DND-41 (cell line): ENCODE measurements around the gene CNNM2.

ENCODE experiments used
- ATAC-seq: fragments of 200-7000 bp; cut with Tn5 transposase; 3 replicates; pipeline ENCODE4 v1.9.1; 2021; ENCODE audit warnings: low read depth; ENCODE audit not compliant: insufficient read depth
- DNase-seq: peaks from one replicate; pipeline ENCODE4 v3.0.0-alpha.2; 2020
- H2AFZ ChIP-seq: 2 replicates; pipeline ENCODE4 v1.6.0; 2012; ENCODE audit warnings: low read depth, low read length
- H3K27ac ChIP-seq: 2 replicates; pipeline ENCODE4 v1.5.1; 2012; ENCODE audit warnings: low read length, inconsistent platforms
- H3K27me3 ChIP-seq: fragments of 200-600 bp; sonication (generic); 2 replicates; pipeline ENCODE4 v1.6.0; 2012; ENCODE audit warnings: low read length, mild to moderate bottlenecking, inconsistent platforms; ENCODE audit not compliant: insufficient read depth, poor library complexity
- H3K36me3 ChIP-seq: 2 replicates; pipeline ENCODE4 v1.5.1; 2012; ENCODE audit warnings: low read length, inconsistent platforms; ENCODE audit not compliant: insufficient read depth
- H3K4me1 ChIP-seq: 2 replicates; pipeline ENCODE4 v1.5.1; 2012; ENCODE audit warnings: mild to moderate bottlenecking, low read length; ENCODE audit not compliant: insufficient read depth
- H3K4me2 ChIP-seq: 2 replicates; pipeline ENCODE4 v1.6.0; 2012; ENCODE audit warnings: mild to moderate bottlenecking, moderate library complexity, low read length, inconsistent platforms; ENCODE audit not compliant: insufficient read depth
- H3K4me3 ChIP-seq, 2 experiments: fragments of 200-600 bp in 1 of 2; shearing (Covaris generic) in 1 of 2; 2 replicates each; pipeline ENCODE4 v1.5.1; 2012 to 2016; ENCODE audit warnings: inconsistent platforms in 2 of 2, low read length in 2 of 2, mild to moderate bottlenecking in 2 of 2, low read depth in 1 of 2, moderate library complexity in 1 of 2
- H3K79me2 ChIP-seq: 2 replicates; pipeline ENCODE4 v1.6.0; 2012; ENCODE audit warnings: low read length, inconsistent platforms; ENCODE audit not compliant: insufficient read depth
- H3K9ac ChIP-seq: 2 replicates; pipeline ENCODE4 v1.6.0; 2012; ENCODE audit warnings: low read depth, mild to moderate bottlenecking, inconsistent platforms, low read length, moderate library complexity
- H3K9me3 ChIP-seq: 2 replicates; pipeline ENCODE4 v1.5.1; 2012; ENCODE audit warnings: low read length, moderate library complexity, mild to moderate bottlenecking, inconsistent platforms; ENCODE audit not compliant: insufficient read depth, severe bottlenecking
- H4K20me1 ChIP-seq: 2 replicates; pipeline ENCODE4 v1.6.0; 2012; ENCODE audit warnings: low read length; ENCODE audit not compliant: insufficient read depth
- EZH2 ChIP-seq: IDR thresholded peaks from 3 replicates; pipeline ENCODE4 v1.6.1; 2012; ENCODE audit warnings: borderline replicate concordance, low read depth, mild to moderate bottlenecking, moderate library complexity, low read length, inconsistent platforms; ENCODE audit not compliant: severe bottlenecking
- TF ChIP-seq, protein P1 (sequence below): IDR thresholded peaks from 2 replicates; pipeline ENCODE4 v1.5.1; 2012; ENCODE audit warnings: borderline replicate concordance, low read length, moderate library complexity, mild to moderate bottlenecking; ENCODE audit not compliant: poor library complexity, severe bottlenecking; ENCODE audit errors: extremely low read depth

The CNNM2 gene

DNA sequence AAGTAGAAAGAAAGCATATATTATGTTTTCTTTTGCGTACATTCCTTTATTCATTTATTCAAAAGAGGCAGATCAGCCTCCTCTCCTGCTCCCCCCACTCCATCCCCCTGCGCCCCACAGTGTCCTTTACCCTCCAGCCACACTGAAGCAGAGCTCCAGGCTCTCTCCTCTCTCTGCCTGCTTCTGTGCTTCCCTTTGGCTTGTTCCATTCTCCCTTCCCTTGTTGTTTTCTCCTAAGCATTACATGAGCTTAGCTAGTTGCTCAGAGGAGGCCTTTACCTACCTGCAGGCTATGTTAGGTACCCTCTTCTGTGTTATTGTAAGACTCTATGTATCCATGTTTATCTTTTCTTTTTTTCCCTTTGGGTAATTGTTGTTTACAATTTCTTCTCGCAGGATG lies 27.4 kb downstream of the CNNM2 start:
- Histone ChIP-seq H2AFZ (no peak overlapping the region), H3K9ac (no peak overlapping the region), H3K4me2 (no peak overlapping the region), H3K36me3 (no peaks in the 10 kb centered on the region), H3K27me3 (no peaks in the 10 kb centered on the region), H4K20me1 (no peaks in the 10 kb centered on the region), H3K9me3 (no peaks in the 10 kb centered on the region), H3K79me2 (no peaks in the 10 kb centered on the region), H3K4me3 (no peak overlapping the region), H3K27ac (no peak overlapping the region), H3K4me1 (no peaks in the 10 kb centered on the region)
- DNase-seq (no peak), ATAC-seq (no peak)
- TF ChIP-seq EZH2: no peak
- TF ChIP-seq, protein P1, sequence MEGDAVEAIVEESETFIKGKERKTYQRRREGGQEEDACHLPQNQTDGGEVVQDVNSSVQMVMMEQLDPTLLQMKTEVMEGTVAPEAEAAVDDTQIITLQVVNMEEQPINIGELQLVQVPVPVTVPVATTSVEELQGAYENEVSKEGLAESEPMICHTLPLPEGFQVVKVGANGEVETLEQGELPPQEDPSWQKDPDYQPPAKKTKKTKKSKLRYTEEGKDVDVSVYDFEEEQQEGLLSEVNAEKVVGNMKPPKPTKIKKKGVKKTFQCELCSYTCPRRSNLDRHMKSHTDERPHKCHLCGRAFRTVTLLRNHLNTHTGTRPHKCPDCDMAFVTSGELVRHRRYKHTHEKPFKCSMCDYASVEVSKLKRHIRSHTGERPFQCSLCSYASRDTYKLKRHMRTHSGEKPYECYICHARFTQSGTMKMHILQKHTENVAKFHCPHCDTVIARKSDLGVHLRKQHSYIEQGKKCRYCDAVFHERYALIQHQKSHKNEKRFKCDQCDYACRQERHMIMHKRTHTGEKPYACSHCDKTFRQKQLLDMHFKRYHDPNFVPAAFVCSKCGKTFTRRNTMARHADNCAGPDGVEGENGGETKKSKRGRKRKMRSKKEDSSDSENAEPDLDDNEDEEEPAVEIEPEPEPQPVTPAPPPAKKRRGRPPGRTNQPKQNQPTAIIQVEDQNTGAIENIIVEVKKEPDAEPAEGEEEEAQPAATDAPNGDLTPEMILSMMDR: no peak

DNA sequence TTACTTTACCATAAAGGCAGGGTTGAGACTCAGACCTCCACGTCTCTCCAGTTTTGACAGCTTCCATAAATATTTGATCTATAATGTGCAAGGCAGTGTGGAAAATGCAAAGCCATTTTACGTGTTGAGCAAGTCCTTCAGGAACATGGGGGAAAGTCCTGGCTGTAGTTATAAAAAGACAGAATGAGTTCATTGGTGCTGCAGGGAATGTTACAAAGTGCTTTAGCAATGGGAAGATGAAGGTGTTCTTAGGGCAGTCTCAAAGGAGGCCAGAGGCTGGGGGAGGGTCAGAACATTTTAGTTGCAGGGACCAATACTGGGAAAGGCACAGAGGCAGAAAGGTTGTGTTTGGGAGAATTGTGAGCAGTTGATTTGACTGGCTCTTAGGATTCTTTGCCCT lies 27.9 kb downstream of the CNNM2 start:
- H3K27ac ChIP-seq: no peak overlapping the region
- no peaks in the 10 kb centered on the region for H3K36me3 ChIP-seq
- no peaks in the 10 kb centered on the region for H3K27me3 ChIP-seq
- ATAC-seq: no peak
- H3K79me2 ChIP-seq: no peaks in the 10 kb centered on the region
- H3K9me3 ChIP-seq: no peaks in the 10 kb centered on the region
- no peak for DNase-seq
- H2AFZ ChIP-seq: no peak overlapping the region
- no peaks in the 10 kb centered on the region for H4K20me1 ChIP-seq
- H3K9ac ChIP-seq: no peak overlapping the region
- H3K4me1 ChIP-seq: no peaks in the 10 kb centered on the region
- H3K4me3 ChIP-seq: no peak overlapping the region
- no peak for TF ChIP-seq EZH2
- TF ChIP-seq, protein P1: no peak
- H3K4me2 ChIP-seq: no peak overlapping the region

DNA sequence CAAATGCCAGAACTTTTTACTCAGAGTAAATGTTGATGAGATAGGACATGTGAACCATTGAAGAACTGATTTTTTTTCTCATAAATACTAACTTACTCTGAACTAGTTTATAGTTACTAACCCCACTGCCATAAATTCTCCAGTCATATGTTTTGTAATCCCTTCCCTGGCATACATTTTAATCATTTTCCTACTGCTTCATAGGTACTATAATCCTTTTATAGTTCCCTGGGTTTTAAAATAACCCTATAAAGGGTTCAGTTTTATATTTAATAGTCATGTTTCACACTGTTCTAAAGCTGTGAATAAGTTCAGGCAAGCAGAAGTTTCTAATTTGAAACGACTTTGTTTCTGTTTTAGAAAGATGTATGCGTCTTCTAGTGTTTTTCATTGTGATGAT lies 28.9 kb downstream of the CNNM2 start:
- TF ChIP-seq, protein P1: no peak
- TF ChIP-seq EZH2: no peak
- Histone ChIP-seq H3K9me3 (no peaks in the 10 kb centered on the region), H3K36me3 (no peaks in the 10 kb centered on the region), H3K4me1 (no peaks in the 10 kb centered on the region), H3K4me3 (no peak overlapping the region), H3K27ac (no peak overlapping the region), H2AFZ (no peak overlapping the region), H3K79me2 (no peaks in the 10 kb centered on the region), H3K27me3 (no peaks in the 10 kb centered on the region), H3K4me2 (no peak overlapping the region), H4K20me1 (no peaks in the 10 kb centered on the region), H3K9ac (no peak overlapping the region)
- ATAC-seq (no peak), DNase-seq (no peak)

DNA sequence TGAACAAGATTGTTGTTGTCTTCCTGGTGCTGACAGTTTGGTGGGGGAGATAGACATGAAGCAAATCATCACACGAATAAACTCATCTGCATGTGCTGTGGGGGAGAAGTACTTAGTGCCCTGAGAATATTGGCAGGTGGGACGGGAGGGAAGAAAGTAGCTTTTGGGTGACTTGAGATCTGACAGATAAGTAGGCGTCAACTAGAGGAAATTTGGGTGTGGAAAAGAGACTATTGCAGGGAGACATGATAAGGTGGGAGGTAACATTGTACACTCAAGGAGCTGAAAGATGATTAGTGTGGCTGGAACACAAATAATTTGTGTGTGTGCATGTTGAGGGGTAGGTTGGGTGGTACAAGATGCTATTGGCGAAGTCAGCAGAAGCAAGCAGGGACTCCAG lies 30.1 kb downstream of the CNNM2 start:
- no peaks in the 10 kb centered on the region for H3K36me3 ChIP-seq
- no peaks in the 10 kb centered on the region for H4K20me1 ChIP-seq
- no peak overlapping the region for H2AFZ ChIP-seq
- no peaks in the 10 kb centered on the region for H3K27me3 ChIP-seq
- no peaks in the 10 kb centered on the region for H3K79me2 ChIP-seq
- no peak overlapping the region for H3K4me3 ChIP-seq
- no peak overlapping the region for H3K9ac ChIP-seq
- H3K9me3 ChIP-seq: no peaks in the 10 kb centered on the region
- no peak overlapping the region for H3K4me2 ChIP-seq
- no peaks in the 10 kb centered on the region for H3K4me1 ChIP-seq
- ATAC-seq (no peak), DNase-seq (no peak)
- TF ChIP-seq, protein P1: no peak
- no peak for TF ChIP-seq EZH2
- H3K27ac ChIP-seq: no peak overlapping the region
